ENCODE data around the gene HMCN2.
"Not testable (repeated sequence)": the region's sequence is repeated elsewhere in the genome, so short reads cannot be mapped to it uniquely, and the experiment has no call there.

The HMCN2 gene

DNA sequence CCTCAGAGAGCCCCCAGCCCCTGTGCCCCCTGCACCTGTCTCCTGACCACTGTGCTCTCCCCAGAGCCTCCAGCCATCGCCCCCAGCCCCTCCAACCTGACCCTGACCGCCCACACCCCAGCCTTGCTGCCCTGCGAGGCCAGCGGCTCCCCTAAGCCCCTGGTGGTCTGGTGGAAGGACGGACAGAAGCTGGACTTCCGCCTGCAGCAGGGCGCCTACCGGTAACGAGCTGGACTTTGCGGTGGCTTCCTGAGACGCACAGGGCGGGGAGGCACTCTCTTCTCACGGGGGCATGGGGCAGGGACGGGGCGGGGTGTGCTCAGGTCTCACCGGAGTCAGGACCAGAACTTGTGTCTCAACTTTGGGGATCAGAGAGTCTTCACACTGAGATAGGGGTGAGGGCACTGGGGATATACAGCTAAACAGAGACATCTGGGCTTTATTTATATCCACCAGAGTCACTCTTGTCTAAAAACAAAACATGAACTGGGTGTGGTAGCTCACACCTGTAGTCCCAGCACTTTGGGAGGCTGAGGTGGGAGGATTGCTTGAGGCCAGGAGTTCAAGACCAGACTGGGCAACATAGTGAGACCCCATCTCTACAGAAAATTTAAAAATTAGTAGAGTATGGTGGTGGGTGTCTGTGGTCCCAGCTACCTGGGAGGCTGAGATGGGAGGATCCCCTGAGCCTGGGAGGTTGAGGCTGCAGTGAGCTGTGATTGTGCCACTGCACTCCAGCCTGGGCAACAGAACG lies 133.1 kb downstream of the HMCN2 start:
- H3K4me3 ChIP-seq (ENCODE audit: low read depth, low read length), result no peak overlapping the region

DNA sequence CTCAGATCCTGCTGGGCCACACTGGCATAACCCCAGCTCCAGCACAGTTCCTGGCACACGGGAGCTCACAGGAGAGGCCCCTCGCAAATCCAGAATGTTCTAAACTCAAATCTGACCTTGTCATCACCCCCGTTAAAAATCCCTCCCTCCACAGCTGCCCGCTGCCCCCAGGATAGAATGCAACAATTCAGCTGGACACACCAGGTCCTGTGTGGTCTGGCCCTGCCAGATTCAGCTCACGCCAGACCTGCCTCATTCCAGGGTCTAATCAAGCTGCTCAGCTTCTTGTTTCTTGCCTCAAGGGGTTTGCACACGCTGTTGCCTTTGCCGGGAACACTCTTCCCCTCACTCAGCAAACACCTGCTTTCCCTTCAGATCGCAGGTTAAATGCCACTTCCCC lies 134.2 kb downstream of the HMCN2 start:
- TF ChIP-seq, protein P1, sequence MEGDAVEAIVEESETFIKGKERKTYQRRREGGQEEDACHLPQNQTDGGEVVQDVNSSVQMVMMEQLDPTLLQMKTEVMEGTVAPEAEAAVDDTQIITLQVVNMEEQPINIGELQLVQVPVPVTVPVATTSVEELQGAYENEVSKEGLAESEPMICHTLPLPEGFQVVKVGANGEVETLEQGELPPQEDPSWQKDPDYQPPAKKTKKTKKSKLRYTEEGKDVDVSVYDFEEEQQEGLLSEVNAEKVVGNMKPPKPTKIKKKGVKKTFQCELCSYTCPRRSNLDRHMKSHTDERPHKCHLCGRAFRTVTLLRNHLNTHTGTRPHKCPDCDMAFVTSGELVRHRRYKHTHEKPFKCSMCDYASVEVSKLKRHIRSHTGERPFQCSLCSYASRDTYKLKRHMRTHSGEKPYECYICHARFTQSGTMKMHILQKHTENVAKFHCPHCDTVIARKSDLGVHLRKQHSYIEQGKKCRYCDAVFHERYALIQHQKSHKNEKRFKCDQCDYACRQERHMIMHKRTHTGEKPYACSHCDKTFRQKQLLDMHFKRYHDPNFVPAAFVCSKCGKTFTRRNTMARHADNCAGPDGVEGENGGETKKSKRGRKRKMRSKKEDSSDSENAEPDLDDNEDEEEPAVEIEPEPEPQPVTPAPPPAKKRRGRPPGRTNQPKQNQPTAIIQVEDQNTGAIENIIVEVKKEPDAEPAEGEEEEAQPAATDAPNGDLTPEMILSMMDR (IDR thresholded peaks at IDR 0.05; ENCODE audit: borderline replicate concordance, insufficient read depth, low read depth, low read length), result no peak
- no peak overlapping the region for H3K4me3 ChIP-seq (ENCODE audit: low read depth, low read length)

More for the DNA sequence above, 133.1 kb downstream of the HMCN2 start:
- TF ChIP-seq, protein P1 (IDR thresholded peaks at IDR 0.05; ENCODE audit: borderline replicate concordance, insufficient read depth, low read depth, low read length), result no peak

DNA sequence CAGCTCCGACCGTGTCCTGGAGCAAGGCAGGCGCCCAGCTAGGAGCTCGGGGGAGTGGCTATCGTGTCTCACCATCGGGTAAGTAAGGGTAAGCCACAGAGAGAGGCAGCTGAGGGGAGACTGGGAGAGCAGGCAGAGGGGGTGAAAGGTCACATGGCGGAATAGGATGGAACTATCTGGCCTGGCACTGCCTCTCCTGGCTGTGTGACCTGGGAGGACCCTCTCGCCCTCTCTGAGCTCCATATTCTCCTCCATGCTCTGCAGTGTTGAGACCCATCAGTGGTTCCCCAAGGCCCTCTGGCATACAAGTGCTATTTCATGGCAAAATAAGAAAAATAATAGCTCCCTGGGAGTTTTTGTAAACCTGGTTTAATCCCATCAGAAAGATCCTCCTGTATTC lies 135.3 kb downstream of the HMCN2 start:
- no peak overlapping the region for H3K4me3 ChIP-seq (ENCODE audit: low read depth, low read length)
- TF ChIP-seq, protein P1 (IDR thresholded peaks at IDR 0.05; ENCODE audit: borderline replicate concordance, insufficient read depth, low read depth, low read length), result no peak

DNA sequence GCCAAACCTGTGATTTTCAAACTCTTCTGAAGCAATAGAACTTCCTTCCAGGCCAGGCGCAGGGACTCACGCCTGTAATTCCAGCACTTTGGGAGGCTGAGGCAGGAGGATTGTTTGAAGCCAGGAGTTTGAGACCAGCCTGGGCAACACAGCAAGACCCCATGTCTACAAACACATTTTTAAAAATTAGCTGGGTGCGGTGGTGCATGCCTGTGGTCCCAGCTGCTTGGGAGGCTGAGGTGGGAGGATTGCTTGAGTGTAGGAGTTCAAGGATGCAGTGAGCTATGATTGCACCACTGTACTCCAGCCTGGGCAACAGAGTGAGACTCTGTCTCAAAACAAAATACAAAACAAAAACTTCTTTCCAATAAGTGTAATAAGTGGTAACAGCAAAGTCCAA lies 136.2 kb downstream of the HMCN2 start:
- not testable (repeated sequence) for H3K4me3 ChIP-seq (ENCODE audit: low read depth, low read length)

DNA sequence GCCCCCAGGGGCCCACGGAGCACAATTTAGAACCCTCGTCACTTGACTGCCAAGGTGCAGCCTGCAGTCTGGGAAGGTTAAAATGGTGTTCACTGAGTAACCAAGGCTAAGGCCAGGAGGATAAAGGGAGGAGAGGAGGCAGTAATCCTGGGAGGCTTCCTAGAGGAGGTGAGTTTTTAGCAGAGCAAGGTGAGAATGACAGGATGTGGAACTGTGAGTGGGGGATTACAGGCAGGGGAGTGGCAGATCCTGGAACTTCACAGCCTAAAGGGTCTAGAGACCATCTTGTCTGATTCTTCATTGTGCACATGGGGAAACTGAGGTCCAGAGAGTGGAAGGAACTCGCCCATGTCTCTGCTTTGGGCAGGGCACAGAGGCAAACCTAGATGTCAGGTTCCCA lies 136.7 kb downstream of the HMCN2 start:
- TF ChIP-seq, protein P1 (IDR thresholded peaks at IDR 0.05; ENCODE audit: borderline replicate concordance, insufficient read depth, low read depth, low read length), result no peak
- no peak overlapping the region for H3K4me3 ChIP-seq (ENCODE audit: low read depth, low read length)

DNA sequence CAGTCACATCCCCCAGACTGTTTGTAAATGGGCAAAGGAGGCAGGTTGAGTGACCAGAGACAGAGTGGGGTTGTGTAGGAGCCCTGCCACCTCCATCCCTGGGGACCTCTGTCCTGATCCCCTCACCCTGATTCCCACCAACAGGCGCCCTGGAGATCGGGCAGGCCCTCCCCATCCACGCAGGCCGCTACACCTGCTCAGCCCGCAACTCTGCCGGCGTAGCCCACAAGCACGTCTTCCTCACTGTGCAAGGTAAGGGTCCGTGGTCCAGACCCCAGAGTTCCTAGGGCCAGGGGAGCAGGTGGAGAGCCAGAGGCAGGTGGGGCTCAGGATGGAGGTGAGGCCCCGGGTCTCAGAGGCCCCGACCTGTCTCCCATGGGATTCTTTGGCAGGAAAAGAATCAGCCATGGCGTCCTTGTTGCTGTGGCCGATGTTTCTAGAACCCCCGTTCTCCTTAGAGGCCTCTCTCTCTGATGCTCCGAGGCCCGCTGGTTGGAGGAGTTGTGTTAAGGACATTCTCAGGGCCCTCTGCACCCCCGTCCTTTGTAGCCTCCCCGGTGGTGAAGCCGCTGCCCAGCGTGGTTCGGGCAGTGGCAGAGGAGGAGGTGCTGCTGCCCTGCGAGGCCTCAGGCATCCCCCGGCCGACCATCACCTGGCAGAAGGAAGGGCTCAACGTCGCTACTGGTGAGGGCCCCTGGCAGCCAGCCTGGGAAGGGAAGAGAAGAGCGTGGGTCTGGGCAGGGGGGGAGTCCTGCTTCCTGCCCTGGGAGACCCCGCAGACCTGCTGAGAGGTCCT lies 137.3 kb downstream of the HMCN2 start:
- TF ChIP-seq, protein P1 (IDR thresholded peaks at IDR 0.05; ENCODE audit: borderline replicate concordance, insufficient read depth, low read depth, low read length), result no peak
- no peak overlapping the region for H3K4me3 ChIP-seq (ENCODE audit: low read depth, low read length)

DNA sequence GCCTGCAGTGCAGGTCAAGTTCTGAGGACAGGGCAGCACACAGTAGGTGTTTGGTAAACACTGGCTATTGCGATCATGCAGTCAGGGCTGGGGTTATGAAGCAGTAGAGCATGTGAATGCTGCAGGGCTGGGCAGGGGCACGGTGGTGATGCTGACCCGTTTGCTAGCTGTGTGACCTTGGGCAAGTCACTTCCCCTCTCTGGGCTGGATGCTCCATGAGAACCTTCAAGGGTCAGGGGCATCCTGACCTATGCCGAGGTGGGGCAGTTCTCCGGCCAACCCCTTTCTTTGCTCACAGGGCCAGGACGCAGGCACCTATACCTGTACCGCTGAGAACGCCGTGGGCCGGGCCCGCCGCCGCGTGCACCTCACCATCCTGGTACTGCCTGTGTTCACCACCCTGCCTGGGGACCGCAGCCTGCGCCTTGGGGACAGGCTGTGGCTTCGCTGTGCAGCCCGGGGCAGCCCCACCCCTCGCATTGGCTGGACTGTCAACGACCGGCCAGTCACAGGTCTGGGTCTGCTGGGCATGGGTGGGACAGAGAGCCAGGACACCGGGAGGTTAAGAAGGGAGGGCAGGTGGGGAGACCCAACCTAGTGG lies 140.2 kb downstream of the HMCN2 start:
- TF ChIP-seq, protein P1 (IDR thresholded peaks at IDR 0.05; ENCODE audit: borderline replicate concordance, insufficient read depth, low read depth, low read length), result no peak
- no peak overlapping the region for H3K4me3 ChIP-seq (ENCODE audit: low read depth, low read length)

Data from GM12875 (cell line).